Esophagus muscularis mucosa (tissue), 4 donors: ENCODE data around the gene PPM1D. TPM values are rescaled to one million over a fixed set of nuclear protein-coding genes. Genes with fewer than 3 reads are reported as not detected.

Experiments
- DNase-seq: peaks from one replicate; pipeline ENCODE4 v3.0.0-alpha.2; 2017; ENCODE audit errors: extremely low spot score
- H3K27ac ChIP-seq, 4 donors: fragments of 200-600 bp; sonication (generic); replicated peaks in 1 of 4; 1 replicate in 3 of 4; 2 replicates in 1 of 4; pipeline ENCODE4 v1.5.1; 2016 to 2019; ENCODE audit warnings: mild to moderate bottlenecking in 1 of 4
- H3K27me3 ChIP-seq, 4 donors: fragments of 200-600 bp; sonication (generic); one replicate each; pipeline versions ENCODE4 v1.5.1 to v1.6.0; 2016 to 2019
- H3K36me3 ChIP-seq, 4 donors: fragments of 200-600 bp; sonication (generic); one replicate each; pipeline ENCODE4 v1.5.1; 2016 to 2019
- H3K4me1 ChIP-seq, 4 donors: fragments of 200-600 bp; sonication (generic); one replicate each; pipeline ENCODE4 v1.5.1; 2016 to 2019
- H3K4me3 ChIP-seq, 4 donors: fragments of 200-600 bp; sonication (generic); 1 replicate in 2 of 4; 2 replicates in 2 of 4; pipeline ENCODE4 v1.5.1; 2016 to 2019; ENCODE audit warnings: mild to moderate bottlenecking in 4 of 4, moderate library complexity in 1 of 4
- H3K9me3 ChIP-seq, 4 donors: fragments of 200-600 bp; sonication (generic); 1 replicate in 3 of 4; 2 replicates in 1 of 4; pipeline ENCODE4 v1.5.1; 2016 to 2019
- CTCF ChIP-seq, 3 experiments: fragments of 200-600 bp in 2 of 3; fragments of 450-650 bp in 1 of 3; sonication (generic) in 2 of 3; IDR thresholded peaks; one replicate each; pipeline ENCODE4 v1.5.1; 2017 to 2019; ENCODE audit warnings: antibody characterized with exemption in 3 of 3, mild to moderate bottlenecking in 2 of 3, moderate library complexity in 1 of 3
- EP300 ChIP-seq: sonication (generic); formaldehyde crosslinking; IDR thresholded peaks from one replicate; pipeline ENCODE4 v1.6.1; 2017; ENCODE audit warnings: antibody characterized with exemption
- POLR2A ChIP-seq: fragments of 450-650 bp; IDR thresholded peaks from one replicate; pipeline ENCODE4 v1.6.1; 2017; ENCODE audit warnings: antibody characterized with exemption, moderate library complexity, mild to moderate bottlenecking, low read depth
- POLR2AphosphoS5 ChIP-seq, 2 donors: sonication (generic); formaldehyde crosslinking; IDR thresholded peaks; one replicate each; pipeline ENCODE4 v1.6.1; 2017; ENCODE audit warnings: antibody characterized with exemption in 2 of 2
- WGBS: methylation state at CpG from one replicate; pipeline ENCODE4 v1.1.5; 2018; 5-methylcytosine and 5-hydroxymethylcytosine counted together
- intact Hi-C: fragments of 100-400 bp; cut with DNase I; formaldehyde crosslinking; loops from one replicate; pipeline ENCODE4 v1.15.1; 2023
- total RNA-seq, 4 donors: library from RNA; depleted of rRNA; stranded (reverse); fragments of >200 nt; gene quantifications; one replicate each; pipeline versions ENCODE4 v1.1.0 to v1.2.1, GENCODE V29; 2016

The PPM1D gene
- total RNA-seq, 4 donors from 2014 or later = 7.9 to 18.9 (median 13.0) TPM

GRCh38 chr17:60679287-60679686 is 79.3 kb downstream of the PPM1D start:
- Histone ChIP-seq H3K4me1 (peaks cover 13 to 19% (median 16%) of the 10 kb centered on the region in 4 donors), H3K27ac (no peak overlapping the region), H3K9me3 (no peaks in the 10 kb centered on the region), H3K27me3 (no peaks in the 10 kb centered on the region), H3K4me3 (no peak overlapping the region), H3K36me3 (peaks cover 4 to 33% (median 16%) of the 10 kb centered on the region in 4 donors)
- DNase-seq = no peak
- TF ChIP-seq CTCF (IDR thresholded peaks at IDR 0.05) (no peak), POLR2A (no peak)
- intact Hi-C loops = no loop called here
- WGBS = 88% methylated on average over 4 of the region's 4 CpGs

GRCh38 chr17:60680754-60681153 is 80.8 kb downstream of the PPM1D start:
- 96% methylated on average over 6 of the region's 6 CpGs for WGBS
- DNase-seq = no peak

GRCh38 chr17:60685437-60685836 is 85.4 kb downstream of the PPM1D start:
- Histone ChIP-seq H3K36me3 (peaks cover 21 to 91% (median 56%) of the 10 kb centered on the region in 4 donors), H3K27ac (no peak overlapping the region), H3K9me3 (no peaks in the 10 kb centered on the region), H3K27me3 (no peaks in the 10 kb centered on the region), H3K4me1 (no peaks in the 10 kb centered on the region), H3K4me3 (no peak overlapping the region)
- intact Hi-C loops = no loop called here
- TF ChIP-seq POLR2A (no peak), EP300 (no peak), POLR2AphosphoS5 (IDR thresholded peaks at IDR 0.05) (no peak), CTCF (IDR thresholded peaks at IDR 0.05) (no peak)
- 93% methylated on average over 7 of the region's 7 CpGs for WGBS
- DNase-seq = no peak

More at GRCh38 chr17:60680754-60681153, 80.8 kb downstream of the PPM1D start:
- intact Hi-C loops = no loop called here
- TF ChIP-seq CTCF (IDR thresholded peaks at IDR 0.05) (no peak), POLR2A (no peak), POLR2AphosphoS5 (IDR thresholded peaks at IDR 0.05) (no peak), EP300 (no peak)
- Histone ChIP-seq H3K27ac (no peak overlapping the region), H3K36me3 (peaks cover 8 to 47% (median 28%) of the 10 kb centered on the region in 4 donors), H3K4me3 (no peak overlapping the region), H3K27me3 (no peaks in the 10 kb centered on the region), H3K9me3 (no peaks in the 10 kb centered on the region), H3K4me1 (peaks cover 13 to 19% (median 16%) of the 10 kb centered on the region in 4 donors)

- H3K27ac ChIP-seq = no peak overlapping the region
- no peak for DNase-seq
- TF ChIP-seq EP300 (no peak), POLR2AphosphoS5 (IDR thresholded peaks at IDR 0.05) (no peak), CTCF (IDR thresholded peaks at IDR 0.05) (no peak), POLR2A (no peak)
- no peaks in the 10 kb centered on the region for H3K4me1 ChIP-seq
- no peaks in the 10 kb centered on the region for H3K27me3 ChIP-seq
- H3K9me3 ChIP-seq = no peaks in the 10 kb centered on the region
- H3K4me3 ChIP-seq = no peak overlapping the region
- intact Hi-C loops = no loop called here
- peaks cover 4 to 70% (median 49%) of the 10 kb centered on the region in 4 donors for H3K36me3 ChIP-seq
Measured at GRCh38 chr17:60695960-60696359, 96.0 kb downstream of the PPM1D start.

GRCh38 chr17:60699090-60699489 is 99.1 kb downstream of the PPM1D start:
- DNase-seq = no peak
- Histone ChIP-seq H3K36me3 (peaks cover 4 to 42% (median 27%) of the 10 kb centered on the region in 4 donors), H3K4me3 (no peak overlapping the region), H3K27me3 (no peaks in the 10 kb centered on the region), H3K27ac (no peak overlapping the region), H3K4me1 (no peaks in the 10 kb centered on the region), H3K9me3 (no peaks in the 10 kb centered on the region)
- TF ChIP-seq EP300 (no peak), POLR2A (no peak), CTCF (IDR thresholded peaks at IDR 0.05) (no peak)
- intact Hi-C loops = no loop called here
- 96% methylated on average over 3 of the region's 3 CpGs for WGBS
